Adipocyte (in vitro differentiated cells): ENCODE results near the gene PTPRN2.
"Not testable (repeated sequence)": the region's sequence is repeated elsewhere in the genome, so short reads cannot be mapped to it uniquely, and the experiment has no call there.

Source experiments
- DNase-seq: peaks from one replicate; pipeline ENCODE4 v3.0.0-alpha.2; 2015; ENCODE audit warnings: low read depth
- H3K27me3 ChIP-seq: replicated peaks from 2 replicates; pipeline ENCODE4 v1.7.0; 2013; ENCODE audit warnings: mild to moderate bottlenecking, low read length, moderate library complexity; ENCODE audit not compliant: control insufficient read depth, insufficient read depth
- H3K36me3 ChIP-seq: 2 replicates; pipeline ENCODE4 v1.7.0; 2013; ENCODE audit warnings: low read length, mild to moderate bottlenecking, moderate library complexity; ENCODE audit not compliant: control insufficient read depth, insufficient read depth, severe bottlenecking
- H3K4me1 ChIP-seq: 2 replicates; pipeline ENCODE4 v1.7.0; 2013; ENCODE audit warnings: mild to moderate bottlenecking, low read length, moderate library complexity; ENCODE audit not compliant: control insufficient read depth, insufficient read depth
- H3K4me3 ChIP-seq: 2 replicates; pipeline ENCODE4 v1.7.0; 2013; ENCODE audit warnings: mild to moderate bottlenecking, low read length, moderate library complexity
- H3K9ac ChIP-seq: 2 replicates; pipeline ENCODE4 v1.7.0; 2013; ENCODE audit warnings: mild to moderate bottlenecking, low read length, moderate library complexity
- H3K9me3 ChIP-seq: 2 replicates; pipeline ENCODE4 v1.7.0; 2013; ENCODE audit warnings: mild to moderate bottlenecking, low read length, moderate library complexity; ENCODE audit not compliant: control insufficient read depth

PTPRN2 gene

DNA sequence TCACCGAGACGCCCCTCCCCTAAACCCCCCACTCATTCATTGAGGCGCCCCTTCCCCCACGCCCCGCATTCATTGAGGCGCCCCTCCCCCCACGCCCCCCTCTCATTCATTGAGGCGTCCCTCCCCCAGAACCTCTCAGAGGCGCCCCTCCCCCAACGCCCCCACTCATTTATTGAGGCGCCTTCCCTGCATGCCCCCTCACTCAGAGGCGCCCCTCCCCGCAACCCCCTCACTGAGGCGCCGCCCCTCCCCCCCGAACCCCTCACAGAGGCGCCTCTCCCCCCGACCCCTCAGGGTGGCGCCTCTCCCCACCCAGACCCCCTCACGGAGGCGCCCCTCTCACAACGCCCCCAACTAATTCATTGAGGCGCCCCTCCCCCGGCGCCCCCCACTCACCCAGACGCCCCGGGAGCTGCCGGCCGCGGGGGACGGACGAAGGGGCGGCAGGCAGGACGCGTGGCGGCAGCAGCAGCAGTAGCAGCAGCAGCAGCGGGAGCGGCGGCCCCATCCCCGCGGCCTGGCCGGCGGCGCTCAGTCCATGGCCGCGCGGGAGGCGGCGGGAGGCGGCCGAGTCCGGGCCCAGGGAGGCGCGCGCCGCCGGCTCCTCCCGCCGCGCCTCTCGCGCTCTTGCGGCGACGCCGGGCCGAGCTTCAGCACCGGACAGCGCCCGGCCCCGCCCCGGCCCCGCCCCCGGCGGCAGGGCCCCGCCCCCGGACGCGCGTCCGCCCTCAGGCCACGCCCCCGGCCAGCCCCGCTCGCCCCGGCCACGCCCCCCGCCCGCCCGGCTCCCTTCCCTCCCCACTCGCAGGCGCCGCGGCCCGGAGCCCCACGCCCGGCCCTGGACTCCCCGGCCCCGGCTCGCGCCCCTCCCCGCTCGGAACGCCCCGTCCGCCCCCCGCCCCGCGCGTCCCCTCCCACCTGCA, at the start of gene PTPRN2:
TSS of gene PTPRN2 (minus strand) at position 662 of the 923 bp plus-strand sequence.
- no peaks in the 10 kb centered on the region for H3K36me3 ChIP-seq
- H3K27me3 ChIP-seq: peaks cover 33% of the 10 kb centered on the region
- H3K9ac ChIP-seq: no peak within 1 kb of the TSS
- no peaks in the 10 kb centered on the region for H3K4me1 ChIP-seq
- DNase-seq: peak; percentile 89
- H3K9me3 ChIP-seq: no peaks in the 10 kb centered on the region
- H3K4me3 ChIP-seq: no peak within 1 kb of the TSS

DNA sequence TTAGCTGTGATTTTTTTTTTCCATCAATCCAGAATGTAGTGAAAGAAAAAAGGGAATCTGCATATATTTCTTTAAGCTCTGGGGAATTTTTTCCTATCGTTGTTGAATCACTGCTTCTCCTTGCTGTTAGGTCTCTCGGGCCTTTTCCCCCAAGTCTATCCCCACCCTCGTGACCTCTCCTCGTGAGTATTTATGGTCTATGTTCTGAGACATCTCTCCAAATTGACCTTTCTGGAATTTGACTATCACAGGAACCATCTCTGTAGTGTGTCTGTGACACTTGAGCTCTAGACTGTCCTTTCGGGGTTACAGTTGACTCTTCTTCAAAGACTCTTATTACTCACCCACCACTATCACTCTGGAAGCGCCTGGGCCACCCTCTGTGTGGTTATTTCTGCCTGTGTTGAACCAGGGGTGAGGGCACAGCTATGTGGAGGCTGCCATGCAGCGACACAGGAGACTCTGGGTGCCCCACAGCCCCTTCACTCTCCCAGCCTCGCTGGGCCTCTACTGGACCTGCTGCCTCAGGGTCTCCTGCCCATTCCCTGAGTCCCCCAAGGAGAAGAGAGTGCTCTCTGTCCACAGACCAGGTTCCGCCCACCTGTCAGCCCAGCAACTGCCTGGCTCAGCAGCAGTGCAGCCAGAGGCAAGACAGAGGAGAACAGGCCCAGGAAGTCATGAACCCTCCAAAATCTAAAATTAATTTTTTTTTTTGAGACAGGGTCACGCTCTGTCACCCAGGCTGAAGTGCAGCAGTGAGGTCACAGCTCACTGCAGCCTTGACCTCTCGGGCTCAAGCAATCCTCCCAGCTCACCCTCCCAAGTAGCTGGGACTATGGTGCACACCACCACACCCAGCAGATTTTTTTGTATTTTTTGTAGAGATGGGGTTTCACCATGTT, 45.7 kb upstream of the PTPRN2 start:
- H3K27me3 ChIP-seq: no peaks in the 10 kb centered on the region
- peaks cover 6% of the 10 kb centered on the region for H3K36me3 ChIP-seq
- no peaks in the 10 kb centered on the region for H3K9me3 ChIP-seq
- no peak for DNase-seq
- H3K9ac ChIP-seq: no peak overlapping the region
- H3K4me3 ChIP-seq: no peak overlapping the region
- H3K4me1 ChIP-seq: no peaks in the 10 kb centered on the region

DNA sequence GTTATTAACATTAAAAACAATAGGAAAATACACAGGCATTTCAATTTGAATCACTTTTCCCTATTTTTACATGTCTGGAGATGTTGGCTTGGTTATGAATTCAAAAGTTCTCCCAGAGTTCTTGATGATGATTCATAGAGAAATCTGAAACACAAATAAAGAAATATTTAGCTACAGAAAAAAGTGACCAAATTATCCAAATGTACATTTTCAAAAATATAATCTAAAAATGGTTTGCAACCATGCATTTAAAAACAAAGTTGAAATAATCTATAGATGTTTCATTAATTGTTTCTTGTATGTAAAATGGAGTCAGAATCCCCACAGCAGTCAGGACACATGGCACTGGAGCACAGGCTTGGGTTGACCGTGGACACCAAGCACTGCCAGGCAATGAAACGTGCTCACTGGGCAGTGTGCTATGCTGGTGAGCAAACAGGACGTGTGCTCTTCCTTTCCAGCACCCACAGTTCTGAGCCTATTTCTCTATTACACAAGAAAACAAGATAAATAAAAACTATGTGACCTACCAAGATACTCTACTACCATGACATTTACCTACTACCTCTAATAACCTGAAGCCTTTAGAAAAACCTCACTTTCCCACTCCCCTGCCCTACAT, 44.1 kb upstream of the PTPRN2 start:
- Histone ChIP-seq H3K4me3 (no peak overlapping the region), H3K36me3 (peaks cover 6% of the 10 kb centered on the region), H3K9ac (no peak overlapping the region), H3K4me1 (no peaks in the 10 kb centered on the region), H3K27me3 (no peaks in the 10 kb centered on the region), H3K9me3 (no peaks in the 10 kb centered on the region)
- DNase-seq: no peak

DNA sequence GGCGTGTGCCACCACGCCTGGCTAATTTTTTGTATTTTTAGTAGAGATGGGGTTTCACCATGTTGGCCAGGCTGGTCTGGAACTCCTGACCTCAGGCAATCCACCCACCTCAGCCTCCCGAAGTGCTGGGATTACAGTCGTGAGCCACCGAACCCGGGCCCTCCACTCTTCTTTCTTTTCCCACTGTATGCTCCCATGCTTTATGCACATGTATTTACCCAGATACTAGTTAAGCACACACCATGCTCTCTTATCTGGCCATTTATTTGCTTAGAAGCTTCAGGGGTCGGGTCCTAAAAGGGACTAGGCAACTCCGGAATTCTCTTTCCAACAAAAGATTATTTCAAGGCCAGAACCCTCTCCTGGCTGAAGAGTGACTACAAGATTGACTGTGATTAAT, 38.7 kb upstream of the PTPRN2 start:
- H3K4me3 ChIP-seq, H3K36me3 ChIP-seq, H3K9ac ChIP-seq, DNase-seq, H3K27me3 ChIP-seq, H3K9me3 ChIP-seq, H3K4me1 ChIP-seq: not testable (repeated sequence)

DNA sequence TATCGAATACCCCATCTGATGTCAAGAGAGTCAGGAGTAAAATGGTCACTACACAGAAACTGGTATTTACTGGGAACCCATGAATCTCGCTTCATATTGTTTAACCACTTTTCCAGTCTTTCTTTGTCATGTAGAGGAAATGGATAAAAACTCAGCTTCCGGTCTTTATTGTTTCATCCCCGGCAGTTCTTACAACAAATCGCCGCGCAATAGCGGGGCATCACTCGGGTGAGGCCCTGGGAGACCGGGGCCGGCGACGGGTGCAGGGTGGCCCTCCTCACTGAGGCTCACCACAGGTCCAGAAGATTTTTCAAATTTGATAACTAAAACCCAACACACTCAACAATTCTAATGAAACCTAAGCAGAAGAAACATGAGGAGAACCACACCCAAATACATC, 35.6 kb upstream of the PTPRN2 start:
- no peak for DNase-seq
- Histone ChIP-seq H3K4me1 (no peaks in the 10 kb centered on the region), H3K9me3 (no peaks in the 10 kb centered on the region), H3K4me3 (no peak overlapping the region), H3K27me3 (no peaks in the 10 kb centered on the region), H3K9ac (no peak overlapping the region), H3K36me3 (no peaks in the 10 kb centered on the region)

DNA sequence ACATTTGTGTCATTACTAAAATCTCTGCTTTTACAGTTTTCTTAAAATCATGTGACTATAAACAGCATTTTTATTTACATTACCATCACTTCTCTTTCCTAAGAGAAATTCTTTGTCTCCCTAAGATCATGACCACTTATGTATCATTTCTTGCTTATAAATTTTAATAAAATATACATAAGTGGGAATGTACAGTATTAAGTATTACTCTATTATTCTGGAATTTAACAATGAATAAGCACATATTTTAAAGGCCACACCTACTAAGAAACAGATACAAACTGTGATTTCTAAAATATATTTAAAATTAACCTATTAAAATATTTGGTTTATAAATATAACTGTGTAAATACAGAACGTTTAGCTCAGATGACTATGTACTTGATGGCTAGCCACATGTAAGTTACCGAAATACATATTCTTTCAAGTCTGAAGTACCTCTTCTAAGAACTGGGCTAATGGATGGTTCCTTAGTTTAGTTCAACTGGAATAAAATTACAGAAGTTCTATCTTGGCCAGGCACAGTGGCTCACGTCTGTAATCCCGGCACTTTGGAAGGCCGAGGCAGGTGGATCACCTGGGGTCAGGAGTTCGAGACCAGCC, 33.3 kb upstream of the PTPRN2 start:
- Histone ChIP-seq H3K9me3 (no peaks in the 10 kb centered on the region), H3K4me1 (no peaks in the 10 kb centered on the region), H3K4me3 (no peak overlapping the region), H3K9ac (no peak overlapping the region), H3K27me3 (no peaks in the 10 kb centered on the region), H3K36me3 (no peaks in the 10 kb centered on the region)
- DNase-seq: no peak

DNA sequence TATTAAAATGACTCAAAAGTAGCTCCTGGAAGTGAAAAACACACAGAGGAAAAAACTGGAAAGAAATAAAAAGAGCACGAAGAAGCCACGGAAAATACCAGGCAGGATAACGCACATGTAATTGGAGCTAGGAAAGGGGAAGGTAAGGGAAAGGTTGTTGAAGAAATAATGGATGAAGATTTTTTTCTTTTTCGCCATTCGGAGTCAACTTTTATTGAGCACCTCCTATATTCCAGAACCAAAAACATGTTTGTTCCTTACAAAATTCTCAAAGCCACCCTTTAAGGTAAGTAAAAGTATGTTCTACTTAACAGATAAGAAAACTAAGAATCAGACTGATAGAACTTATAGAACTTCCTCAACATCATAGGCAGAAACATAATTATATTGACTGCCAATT, 32.8 kb upstream of the PTPRN2 start:
- Histone ChIP-seq H3K4me3 (no peak overlapping the region), H3K9me3 (no peaks in the 10 kb centered on the region), H3K9ac (no peak overlapping the region), H3K4me1 (no peaks in the 10 kb centered on the region), H3K36me3 (no peaks in the 10 kb centered on the region), H3K27me3 (no peaks in the 10 kb centered on the region)
- no peak for DNase-seq

DNA sequence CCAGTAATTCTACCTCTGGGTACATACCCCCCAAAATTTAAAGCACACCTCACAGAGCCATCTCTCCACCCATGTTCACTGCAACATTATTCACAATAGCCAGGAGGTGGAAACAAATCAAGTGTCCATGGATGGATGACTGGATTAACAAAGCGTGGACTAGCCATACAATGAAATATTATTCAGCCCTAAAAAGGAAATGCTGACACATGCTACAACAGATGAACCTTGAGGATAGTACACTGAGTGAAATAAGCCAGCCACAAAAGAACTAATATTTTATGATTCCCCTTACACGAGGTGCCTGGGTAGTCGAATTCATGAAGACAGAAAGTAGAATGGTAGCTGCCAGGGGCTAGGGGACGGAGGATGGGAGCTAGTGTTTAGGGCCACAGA, 31.1 kb upstream of the PTPRN2 start:
- Histone ChIP-seq H3K36me3 (no peaks in the 10 kb centered on the region), H3K4me3 (no peak overlapping the region), H3K9ac (no peak overlapping the region), H3K9me3 (no peaks in the 10 kb centered on the region), H3K27me3 (no peaks in the 10 kb centered on the region), H3K4me1 (peaks cover 8% of the 10 kb centered on the region)
- DNase-seq: no peak

DNA sequence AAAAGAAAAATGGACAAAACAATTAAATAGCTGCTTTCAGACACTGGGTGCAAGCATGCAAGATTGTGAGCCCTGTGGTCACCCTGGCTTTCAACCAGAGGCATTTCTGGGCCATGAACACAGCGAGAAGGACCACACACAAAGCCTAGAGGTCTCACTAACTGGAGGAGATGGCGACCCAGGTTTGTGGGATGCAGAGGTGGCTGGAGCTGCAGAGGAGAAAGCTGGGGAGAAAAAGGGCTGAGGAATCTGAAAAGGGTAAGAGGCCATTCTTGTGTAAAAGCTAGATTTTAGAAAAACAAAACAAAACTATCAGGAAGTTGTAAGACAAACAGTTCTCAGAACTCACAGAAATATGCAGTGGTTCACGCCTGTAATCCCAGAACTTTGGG, 30.1 kb upstream of the PTPRN2 start:
- DNase-seq: peak; percentile 15
- H3K36me3 ChIP-seq: no peaks in the 10 kb centered on the region
- H3K27me3 ChIP-seq: no peaks in the 10 kb centered on the region

DNA sequence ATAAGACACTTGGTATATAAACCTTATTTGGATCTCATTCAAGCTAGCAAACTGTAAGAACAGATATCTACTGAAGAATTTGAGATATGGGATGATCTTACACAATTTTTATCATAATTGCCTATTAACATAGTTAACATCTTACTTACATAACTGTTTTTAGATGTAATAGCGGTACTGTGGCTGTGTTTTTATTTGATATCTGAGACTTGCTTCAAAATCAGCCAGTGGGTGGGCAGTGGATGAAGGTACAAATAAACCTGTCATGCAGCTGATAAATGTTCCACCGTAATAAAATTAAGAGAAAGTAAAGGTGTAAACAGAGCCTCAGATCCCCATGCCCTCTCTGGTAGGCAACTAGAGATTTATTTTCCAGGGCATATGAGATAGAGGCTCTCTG, 28.4 kb upstream of the PTPRN2 start:
- Histone ChIP-seq H3K36me3 (no peaks in the 10 kb centered on the region), H3K27me3 (no peaks in the 10 kb centered on the region), H3K4me1 (peaks cover 8% of the 10 kb centered on the region), H3K9me3 (no peaks in the 10 kb centered on the region), H3K9ac (no peak overlapping the region), H3K4me3 (no peak overlapping the region)
- DNase-seq: no peak

More for the DNA sequence above, 30.1 kb upstream of the PTPRN2 start:
- Histone ChIP-seq H3K4me3 (no peak overlapping the region), H3K9ac (no peak overlapping the region), H3K4me1 (peaks cover 8% of the 10 kb centered on the region), H3K9me3 (no peaks in the 10 kb centered on the region)

DNA sequence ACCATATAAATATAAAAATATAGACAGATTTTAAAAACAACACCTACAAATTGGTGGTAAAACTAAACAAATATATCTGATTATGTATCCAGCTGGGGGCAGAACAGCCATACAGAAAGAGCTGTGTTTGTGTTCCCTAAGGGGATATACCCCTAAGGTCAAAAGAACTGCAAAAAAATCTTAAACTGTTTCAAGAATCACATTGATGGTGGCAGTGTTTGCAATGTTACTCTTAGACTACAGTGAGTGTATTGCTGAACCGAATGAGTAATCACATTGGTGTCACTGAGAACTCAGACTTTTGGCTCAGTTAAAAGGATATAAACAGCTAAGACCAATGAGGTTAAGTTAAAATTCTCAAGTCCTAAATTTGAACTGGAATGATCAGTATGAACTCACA, 27.1 kb upstream of the PTPRN2 start:
- Histone ChIP-seq H3K4me3 (no peak overlapping the region), H3K9me3 (no peaks in the 10 kb centered on the region), H3K36me3 (no peaks in the 10 kb centered on the region)

More for the DNA sequence above, 27.1 kb upstream of the PTPRN2 start:
- Histone ChIP-seq H3K9ac (no peak overlapping the region), H3K27me3 (no peaks in the 10 kb centered on the region), H3K4me1 (peaks cover 8% of the 10 kb centered on the region)
- DNase-seq: peak; percentile 68
